K562 (cell line): ENCODE measurements around the gene EIF3K. TPM values are rescaled to one million over a fixed set of nuclear protein-coding genes. Genes with fewer than 3 reads are reported as not detected.

Experiments used
- ARID4B ChIP-seq: sonication (generic); formaldehyde crosslinking; IDR thresholded peaks from 2 replicates; pipeline ENCODE4 v1.8.0; 2022; ENCODE audit warnings: mild to moderate bottlenecking, missing genetic modification reagents
- ETV6 ChIP-seq, 3 experiments: fragments of 150-350 bp in 1 of 3; sonication (generic) in 1 of 3; formaldehyde crosslinking in 1 of 3; IDR thresholded peaks; 2 replicates each; pipeline versions ENCODE4 v1.6.1 to v1.8.0; 2014 to 2022; ENCODE audit warnings: borderline replicate concordance in 2 of 3, low read depth in 2 of 3, antibody characterized with exemption in 1 of 3, low read length in 1 of 3, mild to moderate bottlenecking in 1 of 3, missing genetic modification reagents in 1 of 3
- HEY1 ChIP-seq: fragments of 250-450 bp; sonication (Bioruptor Pico); IDR thresholded peaks from 2 replicates; pipeline ENCODE4 v1.5.0; 2020; ENCODE audit warnings: mild to moderate bottlenecking, moderate library complexity, borderline replicate concordance
- MAFK ChIP-seq: IDR thresholded peaks from 2 replicates; pipeline ENCODE4 v1.6.1; 2011; ENCODE audit warnings: low read length, improper control_type of control experiment
- NEUROD1 ChIP-seq: fragments of 150-350 bp; IDR thresholded peaks from 2 replicates; pipeline ENCODE4 v1.6.1; 2014; ENCODE audit warnings: borderline replicate concordance, low read length, low read depth; ENCODE audit not compliant: partially characterized antibody
- RAD21 ChIP-seq, 2 experiments: fragments of 250-450 bp in 1 of 2; fragments of 450-650 bp in 1 of 2; sonication (Bioruptor Pico) in 1 of 2; formaldehyde crosslinking in 1 of 2; IDR thresholded peaks in 1 of 2; conservative IDR thresholded peaks in 1 of 2; 2 replicates each; pipeline versions ENCODE4 v1.4.0 to v1.8.0; 2020 to 2022; ENCODE audit warnings: mild to moderate bottlenecking in 2 of 2, moderate library complexity in 1 of 2
- TCF3 ChIP-seq: sonication (generic); formaldehyde crosslinking; IDR thresholded peaks from 2 replicates; pipeline ENCODE4 v1.4.0; 2020; ENCODE audit warnings: mild to moderate bottlenecking, missing genetic modification reagents
- ZHX1 ChIP-seq: fragments of 150-350 bp; conservative IDR thresholded peaks from 2 replicates; pipeline ENCODE4 v1.6.1; 2014; ENCODE audit warnings: low read length
- ZKSCAN1 ChIP-seq: fragments of 150-350 bp; IDR thresholded peaks from 2 replicates; pipeline ENCODE4 v1.6.1; 2016; ENCODE audit warnings: low read depth, low read length
- ZNF609 ChIP-seq: sonication (generic); formaldehyde crosslinking; IDR thresholded peaks from 2 replicates; pipeline ENCODE4 v1.8.1; 2023; ENCODE audit warnings: missing genetic modification reagents, mild to moderate bottlenecking, borderline replicate concordance
- polyA plus RNA-seq, 8 experiments: library from polyadenylated mRNA; depleted of rRNA in 4 of 8; stranded (reverse) in 5 of 8; unstranded in 3 of 8; fragments of >200 nt; fragmentation: Nextera tagmentation in 2 of 8; fragmentation: Illumina TruSeq in 1 of 8; extraction: Ambion mirVana in 2 of 8; extraction: Trizol in 1 of 8; gene quantifications; 2 replicates each; pipeline versions ENCODE4 v1.2.1 to v1.2.3, GENCODE V29; 2011 to 2014; ENCODE audit warnings: inconsistent platforms in 1 of 8, missing spikeins in 1 of 8
- total RNA-seq, 7 experiments: library from RNA; depleted of rRNA in 6 of 7; stranded (reverse); fragments of >200 nt in 6 of 7; fragmentation: Illumina TruSeq in 2 of 7; extraction: Trizol in 2 of 7; gene quantifications; 2 replicates each; pipeline versions ENCODE4 v1.2.1 to v1.2.3, GENCODE V29; 2011 to 2021; ENCODE audit warnings: low replicate concordance in 1 of 7
- TF ChIP-seq, protein P1 (sequence below): fragments of 250-450 bp; sonication (Bioruptor Pico); IDR thresholded peaks from 2 replicates; pipeline ENCODE4 v1.5.0; 2021

Gene EIF3K
- total and polyA plus RNA-seq, 9 of the 15 experiments (the other 6 are each of a cell fraction or from before 2014, with no cell fraction given) = 387 to 1,827 (median 733) TPM

- no peak for TF ChIP-seq TCF3 (CRISPR knock-in tag)
- no peak for TF ChIP-seq ZKSCAN1
- no peak for TF ChIP-seq ZHX1
- no peak for TF ChIP-seq NEUROD1
- TF ChIP-seq RAD21 (CRISPR knock-in tag; conservative IDR thresholded peaks at IDR 0.05 in 1 of 2, IDR thresholded peaks at IDR 0.05 in 1 of 2) = peak; percentile 77 to 82; a peak in 3 of 4 replicates
- no peak for TF ChIP-seq ZNF609
- no peak for TF ChIP-seq ARID4B (CRISPR knock-in tag)
- TF ChIP-seq HEY1 (CRISPR knock-in tag) = no peak
- 0 out of 2 replicates have a peak, but pooled peaks have one; percentile 9 for TF ChIP-seq MAFK
- TF ChIP-seq, protein P1, sequence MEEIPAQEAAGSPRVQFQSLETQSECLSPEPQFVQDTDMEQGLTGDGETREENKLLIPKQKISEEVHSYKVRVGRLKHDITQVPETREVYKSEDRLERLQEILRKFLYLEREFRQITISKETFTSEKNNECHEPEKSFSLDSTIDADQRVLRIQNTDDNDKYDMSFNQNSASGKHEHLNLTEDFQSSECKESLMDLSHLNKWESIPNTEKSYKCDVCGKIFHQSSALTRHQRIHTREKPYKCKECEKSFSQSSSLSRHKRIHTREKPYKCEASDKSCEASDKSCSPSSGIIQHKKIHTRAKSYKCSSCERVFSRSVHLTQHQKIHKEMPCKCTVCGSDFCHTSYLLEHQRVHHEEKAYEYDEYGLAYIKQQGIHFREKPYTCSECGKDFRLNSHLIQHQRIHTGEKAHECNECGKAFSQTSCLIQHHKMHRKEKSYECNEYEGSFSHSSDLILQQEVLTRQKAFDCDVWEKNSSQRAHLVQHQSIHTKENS (CRISPR knock-in tag) = no peak
- TF ChIP-seq ETV6 (IDR thresholded peaks at IDR 0.05; ENCODE audit: borderline replicate concordance in 1 of 2, low read depth in 2 of 2, low read length in 1 of 2) = no peak
- TF ChIP-seq ETV6 (CRISPR knock-in tag; IDR thresholded peaks at IDR 0.05; ENCODE audit: borderline replicate concordance) = no peak
These were observed 15.9 kb downstream of the EIF3K start (continued) for GRCh38 chr19:38634757-38635482.
